ENCODE results near the gene ISG20. TPM values are rescaled to one million over a fixed set of nuclear protein-coding genes. Genes with fewer than 3 reads are reported as not detected.

Gene ISG20
- total and polyA plus RNA-seq, 2 experiments from 2014 or later: 13.3 to 15.8 TPM

- no peak for TF ChIP-seq EZH2phosphoT487 (IDR thresholded peaks at IDR 0.05; ENCODE audit: low read depth, severe bottlenecking, unreplicated experiment)
- TF ChIP-seq, protein P1, sequence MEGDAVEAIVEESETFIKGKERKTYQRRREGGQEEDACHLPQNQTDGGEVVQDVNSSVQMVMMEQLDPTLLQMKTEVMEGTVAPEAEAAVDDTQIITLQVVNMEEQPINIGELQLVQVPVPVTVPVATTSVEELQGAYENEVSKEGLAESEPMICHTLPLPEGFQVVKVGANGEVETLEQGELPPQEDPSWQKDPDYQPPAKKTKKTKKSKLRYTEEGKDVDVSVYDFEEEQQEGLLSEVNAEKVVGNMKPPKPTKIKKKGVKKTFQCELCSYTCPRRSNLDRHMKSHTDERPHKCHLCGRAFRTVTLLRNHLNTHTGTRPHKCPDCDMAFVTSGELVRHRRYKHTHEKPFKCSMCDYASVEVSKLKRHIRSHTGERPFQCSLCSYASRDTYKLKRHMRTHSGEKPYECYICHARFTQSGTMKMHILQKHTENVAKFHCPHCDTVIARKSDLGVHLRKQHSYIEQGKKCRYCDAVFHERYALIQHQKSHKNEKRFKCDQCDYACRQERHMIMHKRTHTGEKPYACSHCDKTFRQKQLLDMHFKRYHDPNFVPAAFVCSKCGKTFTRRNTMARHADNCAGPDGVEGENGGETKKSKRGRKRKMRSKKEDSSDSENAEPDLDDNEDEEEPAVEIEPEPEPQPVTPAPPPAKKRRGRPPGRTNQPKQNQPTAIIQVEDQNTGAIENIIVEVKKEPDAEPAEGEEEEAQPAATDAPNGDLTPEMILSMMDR (IDR thresholded peaks at IDR 0.05; ENCODE audit: poor library complexity): no peak
- TF ChIP-seq EZH2 (IDR thresholded peaks at IDR 0.05; ENCODE audit: borderline replicate concordance): no peak
- no peaks in the 10 kb centered on the region for H3K9me3 ChIP-seq (ENCODE audit: low read depth)
- H3K4me2 ChIP-seq: no peak overlapping the region
- peaks cover 62% of the 10 kb centered on the region for H3K79me2 ChIP-seq
- peaks cover 7% of the 10 kb centered on the region for H3K4me1 ChIP-seq (ENCODE audit: insufficient read depth)
- H2AFZ ChIP-seq: no peak overlapping the region
- H3K9me2 ChIP-seq (replicated peaks; ENCODE audit: insufficient read depth): no peaks in the 10 kb centered on the region
- no peak overlapping the region for H3K27ac ChIP-seq
- H3K27me3 ChIP-seq: no peaks in the 10 kb centered on the region
- no peaks in the 10 kb centered on the region for H3K36me3 ChIP-seq (replicated peaks; ENCODE audit: insufficient read depth, low read depth)
- WGBS (ENCODE audit: low lambda C conversion rate, missing lambda C conversion rate): 93% methylated on average over 1 of the region's 1 CpG
- DNase-seq (ENCODE audit: low spot score): no peak
- H4K20me1 ChIP-seq (ENCODE audit: insufficient read depth, poor library complexity, severe bottlenecking): peaks cover 44% of the 10 kb centered on the region
- no peak overlapping the region for H3K4me3 ChIP-seq
These were observed 11.4 kb upstream of the ISG20 start for GRCh38 chr15:88627463-88627862.

GRCh38 chr15:88628018-88628654 is 10.7 kb upstream of the ISG20 start:
- no peaks in the 10 kb centered on the region for H3K36me3 ChIP-seq (replicated peaks; ENCODE audit: insufficient read depth, low read depth)
- no peak overlapping the region for H3K27ac ChIP-seq
- H4K20me1 ChIP-seq (ENCODE audit: insufficient read depth, poor library complexity, severe bottlenecking): peaks cover 42% of the 10 kb centered on the region
- H3K9me2 ChIP-seq (replicated peaks; ENCODE audit: insufficient read depth): no peaks in the 10 kb centered on the region
- no peak for TF ChIP-seq EZH2phosphoT487 (IDR thresholded peaks at IDR 0.05; ENCODE audit: low read depth, severe bottlenecking, unreplicated experiment)
- TF ChIP-seq, protein P1 (IDR thresholded peaks at IDR 0.05; ENCODE audit: poor library complexity): no peak
- peaks cover 55% of the 10 kb centered on the region for H3K79me2 ChIP-seq
- H3K4me2 ChIP-seq: no peak overlapping the region
- no peaks in the 10 kb centered on the region for H3K9me3 ChIP-seq (ENCODE audit: low read depth)
- H2AFZ ChIP-seq: no peak overlapping the region
- 89% methylated on average over 5 of the region's 5 CpGs for WGBS (ENCODE audit: low lambda C conversion rate, missing lambda C conversion rate)
- no peak overlapping the region for H3K4me3 ChIP-seq
- H3K27me3 ChIP-seq: no peaks in the 10 kb centered on the region
- peaks cover 7% of the 10 kb centered on the region for H3K4me1 ChIP-seq (ENCODE audit: insufficient read depth)
- DNase-seq (ENCODE audit: low spot score): no peak

- 95% methylated on average over 15 of the region's 16 CpGs for WGBS (ENCODE audit: low lambda C conversion rate, missing lambda C conversion rate)
- H3K36me3 ChIP-seq (replicated peaks; ENCODE audit: insufficient read depth, low read depth): no peaks in the 10 kb centered on the region
- no peak for DNase-seq (ENCODE audit: low spot score)
- H3K27ac ChIP-seq: no peak overlapping the region
- no peak overlapping the region for H2AFZ ChIP-seq
- peaks cover 32% of the 10 kb centered on the region for H4K20me1 ChIP-seq (ENCODE audit: insufficient read depth, poor library complexity, severe bottlenecking)
- H3K4me3 ChIP-seq: no peak overlapping the region
- peaks cover 46% of the 10 kb centered on the region for H3K79me2 ChIP-seq
- no peaks in the 10 kb centered on the region for H3K9me2 ChIP-seq (replicated peaks; ENCODE audit: insufficient read depth)
- no peak for TF ChIP-seq EZH2 (IDR thresholded peaks at IDR 0.05; ENCODE audit: borderline replicate concordance)
- peaks cover 5% of the 10 kb centered on the region for H3K4me1 ChIP-seq (ENCODE audit: insufficient read depth)
- no peak overlapping the region for H3K4me2 ChIP-seq
- no peaks in the 10 kb centered on the region for H3K9me3 ChIP-seq (ENCODE audit: low read depth)
- no peaks in the 10 kb centered on the region for H3K27me3 ChIP-seq
These were observed 9.7 kb upstream of the ISG20 start for GRCh38 chr15:88629071-88629470.

GRCh38 chr15:88630141-88630721 is 8.6 kb upstream of the ISG20 start:
- Histone ChIP-seq H3K4me2 (no peak overlapping the region), H3K79me2 (peaks cover 35% of the 10 kb centered on the region), H3K4me3 (no peak overlapping the region), H4K20me1 (ENCODE audit: insufficient read depth, poor library complexity, severe bottlenecking) (peaks cover 29% of the 10 kb centered on the region), H3K9me3 (ENCODE audit: low read depth) (no peaks in the 10 kb centered on the region), H2AFZ (no peak overlapping the region), H3K9me2 (replicated peaks; ENCODE audit: insufficient read depth) (no peaks in the 10 kb centered on the region), H3K27ac (no peak overlapping the region), H3K36me3 (replicated peaks; ENCODE audit: insufficient read depth, low read depth) (no peaks in the 10 kb centered on the region), H3K4me1 (ENCODE audit: insufficient read depth) (no peaks in the 10 kb centered on the region), H3K27me3 (no peaks in the 10 kb centered on the region)
- WGBS (ENCODE audit: low lambda C conversion rate, missing lambda C conversion rate): 84% methylated on average over 9 of the region's 9 CpGs
- TF ChIP-seq EZH2 (IDR thresholded peaks at IDR 0.05; ENCODE audit: borderline replicate concordance): no peak
- TF ChIP-seq, protein P1 (IDR thresholded peaks at IDR 0.05; ENCODE audit: poor library complexity): no peak
- no peak for TF ChIP-seq EZH2phosphoT487 (IDR thresholded peaks at IDR 0.05; ENCODE audit: low read depth, severe bottlenecking, unreplicated experiment)
- DNase-seq (ENCODE audit: low spot score): no peak

Data from hepatocyte (in vitro differentiated cells).